Breast epithelium (tissue), 4 donors: ENCODE data around the gene ZNF586. TPM values are rescaled to one million over a fixed set of nuclear protein-coding genes. Genes with fewer than 3 reads are reported as not detected.
A peak's percentile ranks its signal among the peaks of the same experiment; 100 is the strongest.

Experiments
- DNase-seq, 2 donors: peaks; one replicate each; pipeline ENCODE4 v3.0.0-alpha.2; 2019; ENCODE audit warnings: low spot score in 2 of 2
- H3K27ac ChIP-seq, 2 donors: fragments of 200-600 bp; sonication (generic) in 1 of 2; one replicate each; pipeline ENCODE4 v1.5.1; 2016 to 2019; ENCODE audit warnings: mild to moderate bottlenecking in 1 of 2
- H3K27me3 ChIP-seq, 2 donors: fragments of 200-600 bp; sonication (generic) in 1 of 2; one replicate each; pipeline versions ENCODE4 v1.5.1 to v1.6.0; 2017 to 2019; ENCODE audit warnings: control low read depth in 1 of 2, mild to moderate bottlenecking in 1 of 2
- H3K36me3 ChIP-seq: fragments of 200-600 bp; one replicate; pipeline ENCODE4 v1.5.1; 2019
- H3K4me1 ChIP-seq, 2 donors: fragments of 200-600 bp; sonication (generic); one replicate each; pipeline ENCODE4 v1.5.1; 2016 to 2019; ENCODE audit warnings: control low read depth in 1 of 2
- H3K4me3 ChIP-seq, 3 donors: fragments of 200-600 bp; sonication (generic); 1 replicate in 2 of 3; 2 replicates in 1 of 3; pipeline ENCODE4 v1.5.1; 2016 to 2019; ENCODE audit warnings: mild to moderate bottlenecking in 3 of 3, moderate library complexity in 2 of 3
- H3K9me3 ChIP-seq, 2 donors: fragments of 200-600 bp; sonication (generic) in 1 of 2; one replicate each; pipeline ENCODE4 v1.5.1; 2016 to 2019; ENCODE audit warnings: control low read depth in 1 of 2
- POLR2A ChIP-seq: fragments of 450-650 bp; IDR thresholded peaks from one replicate; pipeline ENCODE4 v1.6.1; 2016; ENCODE audit warnings: antibody characterized with exemption, mild to moderate bottlenecking, moderate library complexity
- POLR2AphosphoS5 ChIP-seq, 3 donors: sonication (generic); formaldehyde crosslinking; IDR thresholded peaks; one replicate each; pipeline ENCODE4 v1.6.1; 2017; ENCODE audit warnings: antibody characterized with exemption in 3 of 3
- intact Hi-C: fragments of 100-400 bp; cut with DNase I; formaldehyde crosslinking; loops from one replicate; pipeline ENCODE4 v1.15.1; 2023; ENCODE audit warnings: low total_unique reads
- total RNA-seq, 3 donors: library from RNA; depleted of rRNA; stranded (reverse); fragments of >200 nt; gene quantifications; one replicate each; pipeline ENCODE4 v1.1.0, GENCODE V29; 2016
- TF ChIP-seq, protein P1 (sequence below), 3 donors: fragments of 450-650 bp; IDR thresholded peaks; one replicate each; pipeline ENCODE4 v1.5.1; 2016 to 2017; ENCODE audit warnings: antibody characterized with exemption in 3 of 3, mild to moderate bottlenecking in 3 of 3, moderate library complexity in 3 of 3

Gene ZNF586
- total RNA-seq, 3 donors from 2014 or later, result 9.9 to 40.5 (median 13.4) TPM

DNA sequence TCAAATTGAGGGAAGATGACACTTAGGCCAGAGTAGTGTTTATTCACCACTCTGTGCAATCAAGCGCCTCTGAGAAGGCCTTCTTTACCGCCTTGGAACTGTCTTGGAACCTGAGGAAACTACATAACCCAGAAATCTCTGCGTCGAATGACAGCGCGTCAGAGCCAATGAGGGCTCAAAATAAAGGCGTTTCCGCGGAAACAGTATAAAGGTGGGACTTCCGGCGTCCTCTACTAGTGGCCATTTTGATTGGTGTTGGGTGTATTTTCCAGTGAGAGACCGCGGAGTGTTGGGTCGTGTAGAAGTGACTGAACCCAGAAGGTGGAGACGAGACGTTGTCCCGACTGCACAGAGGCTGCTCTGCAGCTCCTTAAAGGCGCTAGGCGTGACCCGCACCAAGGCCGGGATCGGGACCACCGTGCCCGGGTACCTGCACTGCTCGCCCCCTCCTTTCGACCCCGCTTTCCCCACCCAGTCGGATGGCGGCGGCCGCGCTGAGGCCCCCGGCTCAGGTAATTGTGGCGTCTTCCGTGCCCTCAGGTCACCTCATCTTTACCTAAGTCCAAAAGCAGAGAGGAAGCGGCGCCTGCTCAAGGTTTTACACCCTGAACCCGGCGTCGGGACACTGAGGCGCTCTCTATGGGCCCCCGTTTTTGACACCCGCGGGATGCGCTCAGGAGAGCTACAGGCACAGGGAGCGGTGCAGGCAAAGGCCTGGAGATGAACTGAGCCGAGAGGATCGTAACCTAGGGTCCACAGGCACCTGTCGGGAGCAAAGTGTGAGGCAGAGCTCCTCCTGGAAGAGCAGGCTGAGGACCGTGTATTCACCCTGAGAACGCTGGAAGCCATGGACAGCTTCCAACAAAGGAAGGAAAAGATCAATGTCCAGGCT, 22.6 kb upstream of the ZNF586 start, which contains the start of gene ZNF776:
Gene ZNF776, plus strand, starts transcription at position 236 of the 892 bp plus-strand sequence. Its CDS starts 244 bp downstream, at position 480.
- intact Hi-C loops, result no loop called here
- Histone ChIP-seq H3K4me3 (peak within 1 kb of the TSS; percentile 92 to 98 (median 95)), H3K36me3 (peaks cover 17% of the 10 kb centered on the region), H3K27me3 (no peaks in the 10 kb centered on the region), H3K9me3 (peaks cover 42% of the 10 kb centered on the region in 2 donors), H3K4me1 (no peaks in the 10 kb centered on the region), H3K27ac (peak within 1 kb of the TSS; percentile 93 to 94)
- TF ChIP-seq, protein P1, sequence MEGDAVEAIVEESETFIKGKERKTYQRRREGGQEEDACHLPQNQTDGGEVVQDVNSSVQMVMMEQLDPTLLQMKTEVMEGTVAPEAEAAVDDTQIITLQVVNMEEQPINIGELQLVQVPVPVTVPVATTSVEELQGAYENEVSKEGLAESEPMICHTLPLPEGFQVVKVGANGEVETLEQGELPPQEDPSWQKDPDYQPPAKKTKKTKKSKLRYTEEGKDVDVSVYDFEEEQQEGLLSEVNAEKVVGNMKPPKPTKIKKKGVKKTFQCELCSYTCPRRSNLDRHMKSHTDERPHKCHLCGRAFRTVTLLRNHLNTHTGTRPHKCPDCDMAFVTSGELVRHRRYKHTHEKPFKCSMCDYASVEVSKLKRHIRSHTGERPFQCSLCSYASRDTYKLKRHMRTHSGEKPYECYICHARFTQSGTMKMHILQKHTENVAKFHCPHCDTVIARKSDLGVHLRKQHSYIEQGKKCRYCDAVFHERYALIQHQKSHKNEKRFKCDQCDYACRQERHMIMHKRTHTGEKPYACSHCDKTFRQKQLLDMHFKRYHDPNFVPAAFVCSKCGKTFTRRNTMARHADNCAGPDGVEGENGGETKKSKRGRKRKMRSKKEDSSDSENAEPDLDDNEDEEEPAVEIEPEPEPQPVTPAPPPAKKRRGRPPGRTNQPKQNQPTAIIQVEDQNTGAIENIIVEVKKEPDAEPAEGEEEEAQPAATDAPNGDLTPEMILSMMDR (IDR thresholded peaks at IDR 0.05), result no peak
- TF ChIP-seq POLR2AphosphoS5 (IDR thresholded peaks at IDR 0.05) (peak in 2 of 3 donors; percentile 53 to 76), POLR2A (no peak)
- DNase-seq, result peak; percentile 68 to 84

DNA sequence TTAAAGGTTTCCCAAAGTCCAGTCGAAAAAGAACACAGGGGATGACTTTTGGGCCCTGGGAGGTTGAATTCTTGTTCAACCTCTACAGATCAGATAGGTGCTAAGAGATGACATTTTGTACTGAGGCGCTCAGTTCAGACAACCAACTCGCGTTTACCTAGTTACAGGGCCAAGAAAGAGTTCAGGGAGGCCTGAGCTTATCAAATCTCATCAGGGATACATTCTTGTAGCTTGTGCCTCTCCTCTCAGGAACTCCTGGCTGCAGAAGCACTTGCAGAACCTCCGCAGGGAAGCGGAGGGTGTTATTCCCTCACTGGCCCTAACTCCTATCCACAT, 22.0 kb upstream of the ZNF586 start:
- no peak for DNase-seq
- intact Hi-C loops, result no loop called here
- Histone ChIP-seq H3K27ac (peak overlapping the region in 1 of 2 donors; percentile 93), H3K36me3 (peaks cover 22% of the 10 kb centered on the region), H3K27me3 (no peaks in the 10 kb centered on the region), H3K9me3 (peaks cover 43 to 49% of the 10 kb centered on the region in 2 donors), H3K4me3 (peak overlapping the region; percentile 92 to 98 (median 95)), H3K4me1 (no peaks in the 10 kb centered on the region)
- TF ChIP-seq POLR2AphosphoS5 (IDR thresholded peaks at IDR 0.05) (no peak), POLR2A (no peak)
- TF ChIP-seq, protein P1 (IDR thresholded peaks at IDR 0.05), result no peak

DNA sequence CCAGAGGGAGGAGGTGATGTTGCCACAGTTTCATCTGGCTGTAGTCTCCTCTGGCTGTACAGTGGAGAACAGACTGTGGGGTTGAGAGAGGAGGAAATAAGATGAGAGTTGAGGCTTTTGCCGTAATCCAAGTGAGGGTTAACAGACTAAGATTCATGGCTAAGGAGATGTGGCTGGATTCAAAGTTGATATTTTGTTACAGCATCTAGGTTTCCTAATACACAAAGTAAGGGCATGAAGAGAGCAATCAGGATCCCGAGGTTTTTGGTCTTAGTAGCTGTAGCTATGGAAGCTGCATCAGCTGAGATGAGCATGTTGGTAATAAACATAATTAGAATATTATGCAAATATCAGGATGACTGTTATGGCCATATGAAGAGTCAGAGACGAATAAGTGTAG, 21.4 kb upstream of the ZNF586 start:
- Histone ChIP-seq H3K27me3 (no peaks in the 10 kb centered on the region), H3K9me3 (peaks cover 44 to 54% of the 10 kb centered on the region in 2 donors), H3K4me1 (no peaks in the 10 kb centered on the region), H3K36me3 (peaks cover 27% of the 10 kb centered on the region), H3K27ac (no peak overlapping the region), H3K4me3 (peak overlapping the region in 2 of 3 donors; percentile 95 to 98)
- intact Hi-C loops, result no loop called here
- TF ChIP-seq, protein P1 (IDR thresholded peaks at IDR 0.05), result no peak
- no peak for TF ChIP-seq POLR2A
- TF ChIP-seq POLR2AphosphoS5 (IDR thresholded peaks at IDR 0.05), result no peak
- no peak for DNase-seq

DNA sequence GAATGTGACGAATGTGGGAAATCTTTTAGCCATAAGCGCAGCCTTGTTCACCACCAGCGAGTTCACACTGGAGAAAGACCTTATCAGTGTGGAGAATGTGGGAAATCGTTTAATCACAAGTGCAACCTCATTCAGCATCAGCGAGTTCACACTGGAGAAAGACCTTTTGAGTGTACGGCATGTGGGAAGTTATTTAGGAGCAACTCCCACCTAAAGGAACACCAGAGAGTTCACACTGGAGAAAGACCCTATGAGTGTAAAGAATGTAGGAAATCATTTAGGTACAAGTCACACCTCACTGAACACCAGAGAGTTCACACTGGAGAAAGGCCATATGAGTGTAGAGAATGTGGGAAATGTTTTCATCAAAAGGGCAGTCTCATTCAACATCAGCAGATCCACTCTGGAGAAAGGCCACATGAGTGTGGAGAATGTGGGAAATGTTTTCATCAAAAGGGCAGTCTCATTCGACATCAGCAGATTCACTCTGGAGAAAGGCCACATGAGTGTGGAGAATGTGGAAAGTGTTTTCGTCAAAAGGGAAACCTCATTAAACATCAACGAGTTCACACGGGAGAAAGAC, 15.3 kb upstream of the ZNF586 start:
- no peak overlapping the region for H3K4me3 ChIP-seq
- DNase-seq, result no peak
- H3K36me3 ChIP-seq, result peaks cover 50% of the 10 kb centered on the region
- H3K4me1 ChIP-seq, result no peaks in the 10 kb centered on the region
- no peak overlapping the region for H3K27ac ChIP-seq
- intact Hi-C loops, result no loop called here
- H3K27me3 ChIP-seq, result no peaks in the 10 kb centered on the region
- TF ChIP-seq, protein P1 (IDR thresholded peaks at IDR 0.05), result no peak
- H3K9me3 ChIP-seq, result peaks cover 98 to 99% of the 10 kb centered on the region in 2 donors

DNA sequence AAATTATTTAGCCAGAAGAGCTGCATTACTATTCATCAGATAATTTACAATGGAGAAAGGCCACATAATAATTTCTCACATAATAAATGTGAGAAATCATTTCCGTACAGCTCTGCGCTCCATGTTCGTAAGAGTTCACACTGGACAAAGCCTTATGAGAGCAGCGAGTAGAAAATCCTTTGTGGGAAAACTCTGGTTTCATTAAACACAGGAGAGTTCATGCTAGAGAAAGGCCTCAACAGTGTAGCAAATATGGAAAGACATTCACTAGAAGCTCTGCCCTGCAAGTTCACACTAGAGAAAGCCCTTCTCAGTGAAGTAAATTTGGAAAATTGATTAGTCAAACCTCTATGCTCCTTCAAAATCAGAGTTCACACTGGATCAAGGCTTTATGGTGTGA, 14.4 kb upstream of the ZNF586 start:
- Histone ChIP-seq H3K4me3 (no peak overlapping the region), H3K4me1 (no peaks in the 10 kb centered on the region), H3K36me3 (peaks cover 52% of the 10 kb centered on the region), H3K27me3 (no peaks in the 10 kb centered on the region), H3K27ac (no peak overlapping the region), H3K9me3 (peaks cover 96 to 98% of the 10 kb centered on the region in 2 donors)
- DNase-seq, result no peak
- intact Hi-C loops, result no loop called here
- TF ChIP-seq POLR2AphosphoS5 (IDR thresholded peaks at IDR 0.05) (no peak), POLR2A (no peak)
- TF ChIP-seq, protein P1 (IDR thresholded peaks at IDR 0.05), result no peak
